Muscle layer of colon (tissue), 2 donors: ENCODE measurements around the gene SH3RF3.

Source experiments
- H3K27ac ChIP-seq: one replicate; pipeline ENCODE4 v1.7.0; 2013; ENCODE audit warnings: low read depth, mild to moderate bottlenecking, low read length, moderate library complexity
- H3K27me3 ChIP-seq, 2 donors: one replicate each; pipeline ENCODE4 v1.7.0; 2013; ENCODE audit warnings: low read length in 2 of 2, mild to moderate bottlenecking in 2 of 2; ENCODE audit not compliant: insufficient read depth in 2 of 2, control insufficient read depth in 1 of 2
- H3K36me3 ChIP-seq: one replicate; pipeline ENCODE4 v1.7.0; 2013; ENCODE audit warnings: mild to moderate bottlenecking, low read length; ENCODE audit not compliant: insufficient read depth
- H3K4me1 ChIP-seq: one replicate; pipeline ENCODE4 v1.7.0; 2013; ENCODE audit warnings: mild to moderate bottlenecking, low read length; ENCODE audit not compliant: insufficient read depth
- H3K4me3 ChIP-seq, 2 donors: one replicate each; pipeline ENCODE4 v1.7.0; 2013; ENCODE audit warnings: low read length in 2 of 2, low read depth in 1 of 2, mild to moderate bottlenecking in 1 of 2, moderate library complexity in 1 of 2
- H3K9ac ChIP-seq: one replicate; pipeline ENCODE4 v1.7.0; 2013; ENCODE audit warnings: low read length
- H3K9me3 ChIP-seq: one replicate; pipeline ENCODE4 v1.7.0; 2013; ENCODE audit warnings: mild to moderate bottlenecking, low read length
- donor health status: abdominal sarcoma.
- donor health status: Adenocarcinoma of cecum.

Gene SH3RF3

DNA sequence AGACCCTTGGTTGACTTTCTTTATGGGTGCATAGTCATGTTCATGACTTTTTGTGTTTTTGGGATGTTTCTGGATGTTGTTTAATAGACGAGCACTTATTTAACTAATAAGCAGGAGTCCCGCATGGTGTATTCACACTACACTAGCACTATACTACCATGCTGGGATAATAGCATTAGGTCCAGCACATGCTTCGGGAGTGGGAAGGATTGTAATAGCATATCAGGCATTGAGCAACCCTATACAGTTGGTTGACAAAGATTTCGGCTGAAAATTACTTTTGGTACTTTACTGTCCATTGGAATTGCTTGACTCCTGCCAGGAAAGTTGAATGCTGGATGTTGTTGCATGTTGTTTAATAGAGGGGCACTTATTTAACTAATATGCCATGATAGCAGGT is 2.8 kb downstream of the SH3RF3 start:
- Histone ChIP-seq H3K27me3 (no peaks in the 10 kb centered on the region), H3K9ac (no peak overlapping the region), H3K4me1 (peaks cover 5% of the 10 kb centered on the region), H3K4me3 (no peak overlapping the region), H3K36me3 (no peaks in the 10 kb centered on the region), H3K27ac (no peak overlapping the region), H3K9me3 (no peaks in the 10 kb centered on the region)

DNA sequence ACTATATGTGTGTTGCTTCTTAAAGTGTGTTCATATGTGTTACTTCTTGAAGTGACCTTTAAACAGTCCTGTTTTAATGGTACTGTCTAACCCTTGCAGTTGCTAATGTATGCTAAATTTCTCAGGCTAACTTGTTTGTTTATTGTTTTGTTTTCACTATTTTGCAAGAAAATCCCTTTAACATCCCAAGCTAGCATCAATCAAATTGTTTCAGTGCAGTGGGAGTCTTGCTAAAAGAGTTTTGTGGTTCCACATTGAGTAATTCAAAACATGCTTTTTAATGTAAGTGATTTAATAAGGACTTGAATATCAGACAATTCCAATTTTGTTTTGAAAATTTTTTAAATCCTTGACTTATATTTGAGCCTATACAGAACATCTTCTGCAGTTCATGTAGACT is 3.6 kb downstream of the SH3RF3 start:
- Histone ChIP-seq H3K27me3 (no peaks in the 10 kb centered on the region), H3K4me3 (no peak overlapping the region), H3K36me3 (no peaks in the 10 kb centered on the region), H3K27ac (no peak overlapping the region), H3K9ac (no peak overlapping the region), H3K4me1 (peaks cover 5% of the 10 kb centered on the region), H3K9me3 (no peaks in the 10 kb centered on the region)

DNA sequence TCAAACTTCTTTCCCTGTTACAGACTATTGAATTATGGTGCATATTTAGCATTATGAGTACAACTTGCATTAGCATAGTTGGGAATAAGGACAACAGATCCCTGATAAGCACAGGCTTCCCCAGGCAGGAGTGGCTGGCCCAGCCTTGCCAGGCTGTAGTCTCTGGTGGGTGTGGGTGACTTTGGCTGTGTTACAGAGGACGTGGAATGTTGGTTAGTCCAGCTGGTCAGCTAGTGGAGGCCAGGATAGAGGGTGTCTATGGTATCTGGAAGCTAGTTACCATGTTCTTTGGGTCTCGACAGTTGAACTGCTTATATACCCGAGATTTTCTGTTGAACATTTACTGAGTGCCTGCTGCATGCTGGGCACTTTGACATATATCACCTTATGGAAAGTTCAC is 4.7 kb downstream of the SH3RF3 start:
- Histone ChIP-seq H3K9me3 (no peaks in the 10 kb centered on the region), H3K27ac (no peak overlapping the region), H3K4me3 (no peak overlapping the region), H3K9ac (no peak overlapping the region), H3K4me1 (peaks cover 5% of the 10 kb centered on the region), H3K27me3 (no peaks in the 10 kb centered on the region), H3K36me3 (no peaks in the 10 kb centered on the region)

DNA sequence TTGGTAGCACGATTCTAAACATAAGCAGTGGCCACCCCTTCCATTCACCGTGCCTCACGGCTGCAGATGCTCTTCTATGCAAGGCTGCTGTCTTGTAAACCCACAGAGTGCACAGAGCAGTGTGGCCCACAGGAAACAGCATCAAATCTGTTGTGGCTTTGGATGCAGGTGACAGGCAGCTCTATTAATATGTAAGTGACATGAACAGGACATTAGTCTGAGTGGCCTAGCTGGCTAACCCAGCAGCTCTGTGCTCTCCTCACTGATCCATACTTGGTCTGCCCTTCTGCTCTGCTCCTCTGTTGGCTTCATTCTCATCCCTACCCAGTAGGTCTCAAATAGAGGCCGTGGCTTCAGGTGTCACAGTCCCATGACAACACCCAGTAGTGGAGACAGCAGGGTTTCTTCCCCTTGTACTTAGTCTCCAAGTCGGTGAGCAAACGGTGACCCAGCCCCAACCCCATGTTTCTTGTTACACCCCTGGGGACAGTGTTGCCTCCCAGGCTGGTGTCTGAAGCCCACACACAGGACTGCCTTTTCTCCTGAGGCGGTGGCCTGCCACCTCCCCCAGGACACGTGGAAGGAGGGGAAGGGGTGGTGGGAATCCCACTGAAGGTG is 5.8 kb downstream of the SH3RF3 start:
- Histone ChIP-seq H3K27ac (no peak overlapping the region), H3K4me1 (peaks cover 5% of the 10 kb centered on the region), H3K9ac (no peak overlapping the region), H3K9me3 (no peaks in the 10 kb centered on the region), H3K36me3 (no peaks in the 10 kb centered on the region), H3K4me3 (no peak overlapping the region), H3K27me3 (no peaks in the 10 kb centered on the region)

GRCh38 chr2:109135359-109136197 is 6.6 kb downstream of the SH3RF3 start:
- H3K9ac ChIP-seq, result no peak overlapping the region
- H3K36me3 ChIP-seq, result no peaks in the 10 kb centered on the region
- H3K4me1 ChIP-seq, result no peaks in the 10 kb centered on the region
- H3K27me3 ChIP-seq, result no peaks in the 10 kb centered on the region
- H3K27ac ChIP-seq, result no peak overlapping the region
- H3K4me3 ChIP-seq, result no peak overlapping the region
- no peaks in the 10 kb centered on the region for H3K9me3 ChIP-seq

GRCh38 chr2:109136542-109136941 is 7.5 kb downstream of the SH3RF3 start:
- H3K4me1 ChIP-seq, result no peaks in the 10 kb centered on the region
- no peaks in the 10 kb centered on the region for H3K27me3 ChIP-seq
- no peaks in the 10 kb centered on the region for H3K9me3 ChIP-seq
- H3K36me3 ChIP-seq, result no peaks in the 10 kb centered on the region
- H3K4me3 ChIP-seq, result no peak overlapping the region
- H3K27ac ChIP-seq, result no peak overlapping the region
- no peak overlapping the region for H3K9ac ChIP-seq

DNA sequence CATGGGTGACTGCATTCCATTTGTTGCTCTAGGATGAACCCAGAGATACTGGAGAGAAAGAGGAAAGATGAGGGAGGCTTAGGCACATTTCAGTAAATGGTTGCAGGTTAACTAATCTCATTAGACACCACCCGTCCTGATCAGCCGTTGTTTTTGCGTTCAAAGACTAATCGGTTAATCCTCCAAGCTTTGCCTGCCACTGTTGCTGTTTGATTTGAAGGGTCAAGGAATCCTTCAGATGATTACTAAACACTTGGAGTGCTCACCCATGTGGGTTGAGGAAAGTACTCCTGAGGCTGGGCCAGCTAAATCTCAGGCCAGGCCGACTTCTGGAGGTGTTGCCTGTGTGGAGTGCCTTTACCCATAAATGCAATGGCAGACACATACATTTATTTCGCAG is 8.6 kb downstream of the SH3RF3 start:
- no peaks in the 10 kb centered on the region for H3K9me3 ChIP-seq
- H3K4me1 ChIP-seq, result no peaks in the 10 kb centered on the region
- H3K36me3 ChIP-seq, result no peaks in the 10 kb centered on the region
- H3K9ac ChIP-seq, result no peak overlapping the region
- H3K27me3 ChIP-seq, result no peaks in the 10 kb centered on the region
- no peak overlapping the region for H3K27ac ChIP-seq
- H3K4me3 ChIP-seq, result no peak overlapping the region

- Histone ChIP-seq H3K4me3 (no peak overlapping the region), H3K9me3 (no peaks in the 10 kb centered on the region), H3K36me3 (no peaks in the 10 kb centered on the region), H3K9ac (no peak overlapping the region), H3K4me1 (no peaks in the 10 kb centered on the region), H3K27me3 (no peaks in the 10 kb centered on the region), H3K27ac (no peak overlapping the region)
These were observed 9.4 kb downstream of the SH3RF3 start for GRCh38 chr2:109138449-109138848.

DNA sequence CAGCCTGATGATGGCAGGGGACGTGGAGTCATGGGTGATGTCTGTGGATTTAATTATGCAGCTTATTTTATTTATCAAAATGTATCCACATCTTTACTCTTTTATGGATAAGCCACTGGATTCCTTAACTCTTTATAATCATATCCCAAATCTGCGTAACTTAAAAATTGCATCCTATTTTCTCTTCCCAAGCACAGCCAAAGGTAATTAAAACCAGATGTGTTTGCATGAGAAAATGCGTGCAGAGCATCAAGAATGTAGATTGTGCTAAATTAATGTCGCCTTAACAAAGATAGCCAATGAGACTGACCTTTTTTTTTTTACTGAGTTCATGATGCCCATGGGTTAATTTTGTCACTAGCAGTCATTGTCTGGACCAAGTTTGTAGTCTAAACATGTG is 10.0 kb downstream of the SH3RF3 start:
- no peaks in the 10 kb centered on the region for H3K4me1 ChIP-seq
- no peak overlapping the region for H3K4me3 ChIP-seq

GRCh38 chr2:109139865-109140396 is 10.9 kb downstream of the SH3RF3 start:
- no peaks in the 10 kb centered on the region for H3K36me3 ChIP-seq
- no peak overlapping the region for H3K4me3 ChIP-seq
- H3K27ac ChIP-seq, result no peak overlapping the region
- no peaks in the 10 kb centered on the region for H3K9me3 ChIP-seq
- H3K27me3 ChIP-seq, result no peaks in the 10 kb centered on the region
- H3K9ac ChIP-seq, result no peak overlapping the region
- H3K4me1 ChIP-seq, result no peaks in the 10 kb centered on the region

More for the DNA sequence above, 10.0 kb downstream of the SH3RF3 start:
- no peak overlapping the region for H3K9ac ChIP-seq
- H3K27ac ChIP-seq, result no peak overlapping the region
- no peaks in the 10 kb centered on the region for H3K9me3 ChIP-seq
- no peaks in the 10 kb centered on the region for H3K36me3 ChIP-seq
- H3K27me3 ChIP-seq, result no peaks in the 10 kb centered on the region

DNA sequence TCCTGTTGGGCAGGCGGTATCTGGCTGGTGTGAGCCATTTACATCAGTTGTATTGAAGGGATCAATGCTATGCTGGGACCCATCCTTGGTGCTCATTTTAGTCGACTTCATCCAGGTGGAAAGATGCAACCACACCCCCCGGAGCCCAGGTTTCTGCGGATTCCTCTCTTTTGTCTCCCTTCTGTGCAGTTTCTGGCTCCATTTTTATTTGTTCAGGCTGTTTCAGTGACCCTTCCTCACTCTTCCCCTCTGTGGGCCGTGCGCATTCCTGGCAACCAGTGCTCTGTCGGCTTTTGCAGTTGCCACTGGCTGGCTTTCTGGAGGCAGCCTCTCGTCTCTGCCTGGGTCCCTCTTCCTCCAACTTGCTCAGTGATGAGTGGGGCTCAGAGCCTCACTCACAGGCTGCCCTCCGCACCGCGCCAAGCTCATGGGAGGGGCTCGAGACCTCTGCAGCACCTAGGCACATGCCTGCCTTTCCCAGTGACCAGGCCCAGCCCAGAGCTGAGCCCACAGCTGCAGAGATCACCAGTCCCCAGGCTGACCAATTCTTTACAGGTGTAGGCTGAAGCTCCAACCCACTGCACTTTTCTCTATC is 12.1 kb downstream of the SH3RF3 start:
- Histone ChIP-seq H3K36me3 (no peaks in the 10 kb centered on the region), H3K9me3 (no peaks in the 10 kb centered on the region), H3K27ac (no peak overlapping the region), H3K4me1 (no peaks in the 10 kb centered on the region), H3K9ac (no peak overlapping the region), H3K4me3 (no peak overlapping the region), H3K27me3 (no peaks in the 10 kb centered on the region)
